Stimulated activated CD4-positive, alpha-beta T cell treated with anti-CD3 and anti-CD28 coated beads, Interleukin-15, amount 100 ng/mL, for 48 hours (primary cell): ENCODE measurements around the gene BOK.
"Not testable (repeated sequence)": the region's sequence is repeated elsewhere in the genome, so short reads cannot be mapped to it uniquely, and the experiment has no call there.

ENCODE experiments used
- DNase-seq, 2 donors: peaks; one replicate each; pipeline ENCODE4 v3.0.0-alpha.2; 2020; ENCODE audit warnings: low read depth in 2 of 2

Gene BOK, protein sequence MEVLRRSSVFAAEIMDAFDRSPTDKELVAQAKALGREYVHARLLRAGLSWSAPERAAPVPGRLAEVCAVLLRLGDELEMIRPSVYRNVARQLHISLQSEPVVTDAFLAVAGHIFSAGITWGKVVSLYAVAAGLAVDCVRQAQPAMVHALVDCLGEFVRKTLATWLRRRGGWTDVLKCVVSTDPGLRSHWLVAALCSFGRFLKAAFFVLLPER

DNA sequence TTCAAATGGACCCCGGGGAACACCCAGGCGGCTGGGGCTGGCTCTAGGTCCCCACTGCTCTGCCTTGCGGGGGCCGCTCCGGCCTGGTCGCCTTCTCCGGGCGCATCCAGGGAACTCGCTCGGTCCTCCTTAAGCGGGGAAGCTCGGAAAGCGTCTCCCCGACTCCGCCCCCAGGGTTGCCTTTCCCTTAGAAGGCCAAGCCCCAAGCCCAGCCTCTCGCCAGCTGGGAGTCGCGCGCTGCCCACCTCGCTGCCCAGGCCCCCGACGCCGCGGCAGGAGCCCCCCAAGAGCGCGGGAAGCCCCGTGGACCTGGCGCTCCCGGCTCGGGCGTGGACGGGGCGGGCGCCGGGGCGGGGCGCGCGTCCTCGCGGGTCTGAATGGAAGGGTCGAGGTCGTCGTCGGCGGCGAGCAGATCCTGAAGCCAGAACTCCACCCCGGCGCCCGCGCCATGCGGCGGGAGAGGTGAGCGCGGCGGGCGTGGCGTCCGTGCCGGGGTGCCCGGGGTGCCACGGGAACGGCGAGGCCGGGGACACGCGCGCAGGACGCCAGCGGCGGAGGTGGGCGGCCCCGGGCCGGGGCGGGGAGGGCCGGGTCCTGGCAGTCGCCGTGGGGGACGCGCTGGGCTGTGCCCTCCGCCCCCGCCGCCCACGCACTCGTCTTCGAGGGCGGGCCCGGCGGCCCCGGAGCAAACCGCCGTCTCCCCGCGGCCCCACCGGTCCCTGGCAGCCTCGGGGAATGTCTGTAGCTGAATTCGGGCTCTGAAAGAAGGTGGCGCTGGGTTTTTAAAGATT lies at the start of gene BOK:
Gene BOK (plus strand): TSS at position 214 of the 791 bp plus-strand sequence. CDS start 739 bp downstream, outside the sequence.
- DNase-seq: no peak

- no peak for DNase-seq
These were observed 49.3 kb upstream of the BOK start for GRCh38 chr2:241509155-241509784.

DNA sequence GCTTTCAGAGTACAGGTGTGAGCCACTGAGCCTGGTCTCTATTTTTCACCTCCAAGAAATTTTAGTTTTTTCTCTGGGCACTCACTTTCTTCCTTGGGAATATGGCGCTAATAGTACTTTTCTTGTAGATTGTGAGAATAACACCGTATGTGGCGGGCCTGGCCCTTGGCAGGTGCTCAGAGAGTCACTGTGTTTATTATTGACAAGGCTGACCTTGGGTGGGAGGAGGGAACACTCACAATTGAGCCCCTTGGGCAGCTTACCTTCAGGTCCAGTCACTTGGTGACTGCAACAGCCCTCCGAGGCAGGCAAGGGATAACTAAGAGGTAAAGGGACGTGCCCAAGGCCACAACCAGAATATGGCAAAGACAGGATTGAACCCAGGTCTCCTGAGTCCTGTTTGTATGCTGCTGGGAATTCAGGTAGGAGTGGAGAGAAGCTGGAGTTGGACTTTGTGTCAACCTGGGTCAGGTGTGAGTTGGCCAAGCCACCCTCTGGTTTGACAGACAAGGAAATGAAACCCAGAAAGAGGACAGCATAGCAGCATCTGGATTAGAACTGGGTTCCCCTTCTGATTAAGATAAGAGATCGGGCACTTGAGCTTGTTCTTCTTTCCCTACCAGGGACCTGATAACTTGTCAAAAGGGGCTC lies 47.3 kb upstream of the BOK start:
- no peak for DNase-seq

GRCh38 chr2:241514553-241514952 lies 44.0 kb upstream of the BOK start:
- no peak for DNase-seq

DNA sequence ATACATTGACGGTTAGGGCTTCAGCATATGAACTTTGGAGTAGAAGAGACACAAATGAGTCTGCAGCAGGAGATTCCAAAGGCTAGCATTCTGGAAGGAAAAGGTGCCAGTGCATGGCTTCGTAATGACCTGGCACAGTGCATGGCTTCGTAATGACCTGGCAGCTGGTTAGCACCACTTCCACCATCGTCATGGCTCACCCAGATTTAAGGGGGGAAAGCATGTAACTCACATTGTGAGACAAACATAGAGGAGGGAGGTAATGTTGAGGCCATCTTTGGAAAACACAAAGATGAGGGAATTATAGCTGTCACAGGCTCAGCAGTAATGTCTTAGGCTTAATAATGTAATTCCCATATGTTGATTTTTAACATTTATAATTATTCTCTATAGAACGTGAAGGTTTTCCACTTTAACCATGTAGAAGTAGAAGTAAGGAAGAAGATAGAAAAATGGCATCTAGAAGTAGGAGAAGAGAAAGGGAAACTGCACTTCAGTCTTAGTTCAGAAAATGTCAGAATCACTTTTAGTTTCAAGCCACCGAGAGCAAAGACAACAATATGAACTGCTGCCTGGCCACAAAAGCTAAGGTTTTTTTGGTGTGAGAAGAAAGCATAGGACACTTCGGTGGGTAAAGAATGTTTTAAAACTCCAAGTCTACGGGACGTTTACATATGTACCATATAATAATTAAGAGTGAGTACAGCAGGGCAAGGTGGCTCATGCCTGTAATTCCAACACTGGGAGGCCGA lies 43.4 kb upstream of the BOK start:
- no peak for DNase-seq

DNA sequence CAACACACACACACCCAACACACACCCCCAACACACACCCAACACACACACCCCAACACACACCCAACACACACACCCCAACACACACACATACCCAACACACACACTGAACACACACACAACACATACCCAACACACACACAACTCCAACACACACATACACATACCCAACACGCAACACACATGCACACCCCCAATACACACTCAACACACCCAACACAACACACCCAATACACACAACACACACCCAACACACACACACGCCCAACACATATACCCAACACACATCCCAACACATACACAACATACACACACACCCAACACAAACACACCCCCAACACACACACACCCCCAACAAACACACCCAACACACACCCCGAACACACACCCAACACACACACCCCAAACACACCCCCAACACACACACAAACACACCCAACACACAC lies 42.0 kb upstream of the BOK start:
- no peak for DNase-seq

DNA sequence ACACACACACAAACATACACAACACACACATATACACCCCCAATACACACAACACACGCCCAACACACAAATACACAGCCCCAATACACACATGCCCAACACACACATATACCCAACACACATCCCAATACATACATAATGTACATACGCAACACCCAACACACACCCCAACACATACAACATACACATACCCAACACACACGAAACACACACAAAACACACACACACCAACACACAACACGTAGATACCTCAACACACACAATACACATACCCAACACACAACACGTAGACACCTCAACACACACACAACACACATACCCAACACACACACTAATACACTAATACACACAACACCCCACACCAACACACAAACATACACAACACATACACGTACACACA lies 41.2 kb upstream of the BOK start:
- no peak for DNase-seq

DNA sequence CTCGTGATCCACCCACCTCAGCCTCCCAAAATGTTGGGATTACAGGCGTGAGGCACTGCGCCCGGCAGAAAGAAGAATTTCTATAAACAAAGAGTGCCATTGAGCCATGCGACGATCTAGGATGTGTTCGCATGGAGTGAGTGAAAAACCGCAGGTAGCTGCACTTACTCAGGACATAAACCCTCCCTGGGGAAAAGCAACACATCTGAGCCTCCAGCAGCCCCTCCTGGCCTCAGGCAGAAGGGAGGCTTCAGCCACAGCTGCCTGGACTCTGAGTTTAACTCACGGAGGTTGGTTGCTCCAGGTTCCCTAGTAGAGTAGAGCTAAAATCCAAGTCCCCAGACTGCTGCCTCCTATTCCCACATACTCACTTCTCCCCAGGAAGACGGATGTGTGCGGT lies 38.9 kb upstream of the BOK start:
- no peak for DNase-seq

DNA sequence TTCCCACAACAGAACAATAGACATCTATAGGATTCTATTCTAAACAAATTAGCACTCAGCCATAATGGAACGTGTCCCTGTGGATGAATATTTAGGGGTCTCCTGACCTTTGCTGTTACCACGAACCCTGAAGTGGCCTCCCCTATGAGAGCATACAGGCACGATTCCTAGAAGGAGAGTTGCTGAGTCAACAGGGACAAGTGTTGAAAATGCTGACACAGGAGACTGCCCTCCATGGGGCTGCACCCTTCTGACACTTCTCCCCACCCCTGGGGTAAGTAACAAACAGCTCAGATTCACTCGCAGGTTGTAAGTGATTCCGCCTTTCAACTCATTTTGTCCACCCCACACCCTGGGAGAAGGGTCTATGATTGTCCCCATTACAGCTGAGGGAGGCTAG lies 36.1 kb upstream of the BOK start:
- no peak for DNase-seq

DNA sequence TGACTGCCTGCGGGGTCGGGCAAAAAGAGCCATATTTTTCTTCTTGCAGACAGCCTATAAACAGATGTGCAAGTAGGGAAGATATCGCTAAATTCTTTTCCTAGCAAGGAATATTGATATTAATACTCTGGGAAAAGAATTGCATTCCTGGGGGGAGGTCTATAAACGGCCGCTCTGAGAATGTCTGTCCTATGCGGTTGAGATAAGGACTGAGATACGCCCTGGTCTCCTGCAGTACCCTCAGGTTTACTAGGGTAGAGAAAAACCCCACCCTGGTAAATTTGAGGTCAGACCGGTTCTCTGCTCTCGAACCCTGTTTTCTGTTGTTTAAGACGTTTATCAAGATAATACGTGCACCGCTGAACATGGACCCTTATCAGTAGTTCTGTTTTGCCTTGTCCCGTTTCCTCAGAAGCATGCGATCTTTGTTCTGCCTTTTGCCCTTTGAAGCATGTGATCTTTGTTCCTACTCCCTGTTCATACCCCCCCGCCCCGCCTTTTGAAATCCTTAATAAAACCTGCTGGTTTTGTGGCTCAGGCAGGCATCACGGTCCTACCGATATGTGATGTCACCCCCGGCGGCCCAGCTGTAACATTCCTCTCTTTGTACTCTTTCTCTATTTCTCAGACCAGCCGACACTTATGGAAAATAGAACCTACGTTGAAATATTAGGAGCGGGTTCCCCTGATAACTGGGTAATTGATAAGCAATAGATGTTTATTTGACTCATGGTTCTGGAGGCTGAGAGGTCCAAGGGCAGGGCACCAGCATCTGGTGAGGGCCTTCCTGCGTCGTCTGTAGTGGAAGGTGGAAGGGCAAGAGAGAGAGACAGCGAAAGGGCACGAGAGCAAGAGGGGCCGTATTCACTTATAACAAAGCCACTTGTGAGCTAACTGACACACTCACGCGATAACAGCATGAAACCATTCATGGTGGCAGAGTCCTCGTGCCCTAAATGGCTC lies 32.4 kb upstream of the BOK start:
- not testable (repeated sequence) for DNase-seq

- no peak for DNase-seq
These were observed 28.0 kb upstream of the BOK start for GRCh38 chr2:241530571-241530970.

DNA sequence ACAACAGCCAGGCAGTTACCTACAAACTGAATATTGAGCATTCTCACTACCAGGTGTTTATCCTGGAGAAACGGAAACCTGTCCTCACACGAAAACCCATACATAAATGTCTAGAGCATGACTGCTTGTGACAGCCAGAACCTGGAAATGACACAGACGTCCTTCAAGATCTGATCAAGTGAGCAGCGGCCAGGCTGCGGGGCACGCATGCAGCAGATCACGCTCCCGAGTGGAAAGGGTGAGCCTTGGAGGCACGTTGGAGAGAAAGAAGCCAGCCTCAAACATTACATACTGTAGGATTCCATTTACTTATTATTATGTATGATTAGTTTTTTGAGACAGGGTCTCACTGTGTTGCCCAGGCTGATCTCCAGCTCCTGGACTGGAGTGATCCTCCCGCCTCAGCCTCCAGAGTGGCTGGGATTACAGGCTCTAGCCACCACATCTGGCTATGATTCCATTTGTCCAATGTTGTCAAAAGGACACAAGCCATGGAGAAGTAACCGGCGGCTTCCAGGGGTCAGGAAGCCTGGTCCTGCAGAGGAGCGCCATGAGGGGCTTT lies 27.3 kb upstream of the BOK start:
- DNase-seq: no peak

DNA sequence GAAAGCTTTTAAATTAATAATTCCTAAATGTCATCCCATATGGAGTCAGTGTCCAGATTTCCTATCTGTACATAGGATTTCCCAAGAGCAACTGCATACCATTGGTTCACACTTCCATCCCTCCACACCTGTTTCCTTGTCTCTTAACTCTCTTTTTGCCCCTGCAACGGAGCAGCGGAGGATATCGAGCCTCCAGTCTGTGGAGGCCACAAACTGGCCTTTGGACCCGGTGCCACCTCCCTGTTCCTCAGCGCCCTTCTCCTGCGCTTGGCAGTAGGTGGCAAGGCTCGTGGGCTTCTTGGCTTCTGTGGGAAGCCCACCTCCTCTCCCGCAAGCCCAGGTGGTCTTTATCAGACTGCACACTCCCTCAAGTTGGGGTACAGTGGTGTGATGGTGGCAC lies 26.4 kb upstream of the BOK start:
- DNase-seq: no peak

DNA sequence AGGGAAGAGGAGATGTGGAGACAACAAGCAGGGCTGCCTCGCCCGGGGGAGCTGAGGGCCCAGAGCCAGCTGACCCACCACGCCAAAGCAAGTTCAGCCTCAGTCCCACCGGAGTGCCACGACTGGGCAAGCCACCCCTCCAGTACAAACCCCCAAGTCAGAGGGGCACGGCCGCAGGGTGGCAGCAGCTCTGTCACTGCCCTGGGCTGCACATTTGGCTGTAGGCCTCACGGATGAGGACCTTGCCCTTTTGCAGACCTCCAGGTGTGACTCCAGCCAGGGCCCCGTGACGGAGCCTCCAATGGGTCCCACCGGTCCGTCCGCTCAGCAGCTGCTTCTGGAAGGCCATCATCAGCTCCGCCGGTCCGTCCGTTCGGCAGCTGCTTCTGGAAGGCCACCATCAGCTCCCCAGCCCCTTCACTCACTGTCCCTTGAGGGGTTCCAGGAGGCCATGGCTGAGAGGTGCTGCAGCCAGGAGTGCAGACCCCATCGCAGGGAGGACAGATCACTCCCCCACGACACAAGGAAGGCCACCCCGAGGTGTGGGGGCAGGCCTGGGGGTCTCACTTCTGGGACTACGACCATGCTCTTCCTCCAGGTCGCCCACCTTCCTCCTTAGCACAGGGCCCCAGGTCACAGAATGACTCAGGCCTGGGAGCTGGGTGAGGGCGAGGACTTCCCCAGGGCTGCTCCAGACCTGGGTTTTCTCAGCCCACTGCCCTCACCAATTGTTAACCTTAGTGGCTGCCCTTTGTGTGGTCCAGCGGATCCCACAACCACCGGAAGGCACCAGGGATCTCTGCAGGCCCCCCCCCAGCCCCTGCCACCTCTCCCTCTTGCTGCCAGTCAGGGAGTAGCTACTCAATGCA lies 25.6 kb upstream of the BOK start:
- DNase-seq: no peak

- DNase-seq: no peak
These were observed 24.3 kb upstream of the BOK start for GRCh38 chr2:241534293-241534692.

- no peak for DNase-seq
These were observed 23.7 kb upstream of the BOK start for GRCh38 chr2:241534701-241535375.

GRCh38 chr2:241535871-241536655 lies 22.5 kb upstream of the BOK start:
- no peak for DNase-seq
